ENCODE data around the gene CDADC1. TPM values are rescaled to one million over a fixed set of nuclear protein-coding genes. Genes with fewer than 3 reads are reported as not detected.

Gene CDADC1
- total and polyA plus RNA-seq, 2 of the 13 experiments (the other 11 are each of a cell fraction or from before 2014, with no cell fraction given) = 2.4 to 9.0 TPM

GRCh38 chr13:49247643-49248621 is at the start of gene CDADC1 (continued):
- TF ChIP-seq ZNF562 (CRISPR knock-in tag; IDR thresholded peaks at IDR 0.05; ENCODE audit: borderline replicate concordance) (no peak), RFXANK (CRISPR knock-in tag; IDR thresholded peaks at IDR 0.05) (no peak), MED8 (CRISPR knock-in tag; IDR thresholded peaks at IDR 0.05; ENCODE audit: insufficient replicate concordance) (no peak), MXI1 (IDR thresholded peaks at IDR 0.05; ENCODE audit: borderline replicate concordance, low read depth, low read length) (peak; percentile 71; the same call in 1 of the 3 replicates), ZNF609 (CRISPR knock-in tag; IDR thresholded peaks at IDR 0.05; ENCODE audit: borderline replicate concordance) (no peak), SP1 (IDR thresholded peaks at IDR 0.05) (no peak), SP1 (CRISPR knock-in tag; IDR thresholded peaks at IDR 0.05) (peak; percentile 85), PCBP1 (IDR thresholded peaks at IDR 0.05; ENCODE audit: borderline replicate concordance, low read depth, low read length) (no peak), ZNF17 (CRISPR knock-in tag; IDR thresholded peaks at IDR 0.05) (no peak), GMEB1 (CRISPR knock-in tag; IDR thresholded peaks at IDR 0.05; ENCODE audit: borderline replicate concordance) (peak; percentile 57; the same call in 1 of the 2 replicates), GLI4 (CRISPR knock-in tag; IDR thresholded peaks at IDR 0.05; ENCODE audit: borderline replicate concordance) (0 out of 2 replicates have a peak, but pooled peaks have one; percentile 27), KLF13 (CRISPR knock-in tag; IDR thresholded peaks at IDR 0.05) (no peak), ZNF839 (CRISPR knock-in tag; IDR thresholded peaks at IDR 0.05; ENCODE audit: borderline replicate concordance) (no peak), ZNF737 (CRISPR knock-in tag; IDR thresholded peaks at IDR 0.05; ENCODE audit: borderline replicate concordance) (no peak), ZSCAN5A (CRISPR knock-in tag; IDR thresholded peaks at IDR 0.05; ENCODE audit: borderline replicate concordance) (0 out of 2 replicates have a peak, but pooled peaks have one; percentile 49), ZGPAT (CRISPR knock-in tag; IDR thresholded peaks at IDR 0.05) (peak; percentile 73; the same call in 1 of the 2 replicates), KMT2A (CRISPR knock-in tag; IDR thresholded peaks at IDR 0.05) (peak; percentile 75; the same call in 1 of the 2 replicates), GTF3A (CRISPR knock-in tag; conservative IDR thresholded peaks at IDR 0.05) (no peak)

Data from HepG2 (cell line).